ENCODE results near the gene SULT2B1. TPM values are rescaled to one million over a fixed set of nuclear protein-coding genes. Genes with fewer than 3 reads are reported as not detected.
A peak's percentile ranks its signal among the peaks of the same experiment; 100 is the strongest.

SULT2B1 gene
- total and polyA plus RNA-seq, 7 donors = 0.06 to 0.23 TPM; not detected in 5

DNA sequence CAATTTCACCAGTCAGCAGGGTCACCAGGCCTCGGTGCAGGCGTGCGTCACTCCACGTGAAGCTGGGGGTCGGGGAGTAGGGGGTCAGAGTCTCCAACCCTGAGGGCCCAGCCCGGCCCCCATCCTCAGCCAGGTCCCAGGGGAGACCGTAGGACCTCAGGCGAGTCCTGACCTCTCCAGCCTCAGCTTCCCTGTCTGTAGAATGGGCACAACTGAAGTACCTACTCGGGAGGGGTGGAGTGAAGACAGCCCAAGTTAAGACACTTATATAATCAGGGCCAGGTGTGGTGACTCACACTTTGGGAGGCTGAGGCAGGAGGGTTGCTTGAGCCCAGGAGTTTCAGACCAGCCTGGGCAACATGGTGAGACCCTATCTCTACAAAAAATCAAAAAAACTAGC, 51.9 kb downstream of the SULT2B1 start:
- WGBS, 3 donors = 86 to 89% (median 87%) methylated on average over 9 of the region's 9 CpGs

DNA sequence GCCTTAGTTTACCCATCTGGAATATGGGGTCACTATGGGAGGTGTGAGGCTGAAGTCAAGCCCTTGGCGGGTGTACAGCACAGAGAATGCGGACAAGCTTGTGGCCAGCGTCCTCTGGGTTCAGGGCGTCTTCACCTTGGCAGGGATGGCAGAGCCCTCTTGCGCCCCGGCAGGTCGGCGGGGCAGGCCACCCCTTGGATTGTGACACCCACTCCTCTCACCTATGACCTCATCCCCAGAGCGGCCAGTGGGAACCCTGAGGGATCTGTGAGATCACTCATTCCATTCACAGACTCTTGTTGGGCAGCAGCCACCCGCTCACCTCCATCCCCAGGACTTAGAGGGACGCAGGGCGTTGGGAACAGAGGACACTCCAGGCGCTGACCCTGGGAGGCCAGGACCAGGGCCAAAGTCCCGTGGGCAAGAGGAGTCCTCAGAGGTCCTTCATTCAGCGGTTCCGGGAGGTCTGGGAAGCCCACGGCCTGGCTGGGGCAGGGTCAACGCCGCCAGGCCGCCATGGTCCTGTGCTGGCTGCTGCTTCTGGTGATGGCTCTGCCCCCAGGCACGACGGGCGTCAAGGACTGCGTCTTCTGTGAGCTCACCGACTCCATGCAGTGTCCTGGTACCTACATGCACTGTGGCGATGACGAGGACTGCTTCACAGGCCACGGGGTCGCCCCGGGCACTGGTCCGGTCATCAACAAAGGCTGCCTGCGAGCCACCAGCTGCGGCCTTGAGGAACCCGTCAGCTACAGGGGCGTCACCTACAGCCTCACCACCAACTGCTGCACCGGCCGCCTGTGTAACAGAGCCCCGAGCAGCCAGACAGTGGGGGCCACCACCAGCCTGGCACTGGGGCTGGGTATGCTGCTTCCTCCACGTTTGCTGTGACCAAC, 54.7 kb downstream of the SULT2B1 start, which contains the start of gene SPACA4:
Gene SPACA4, plus strand, starts transcription at position 280 of the 896 bp plus-strand sequence. Its CDS starts 237 bp downstream, at position 517.
- Histone ChIP-seq H3K4me3 (no peak within 1 kb of the TSS), H3K36me3 (ENCODE audit: insufficient read depth in 1 of 2, low read depth in 1 of 2) (no peaks in the 10 kb centered on the region), H3K9me3 (no peaks in the 10 kb centered on the region), H3K27me3 (ENCODE audit: insufficient read depth in 3 of 3, low read length in 2 of 3) (no peaks in the 10 kb centered on the region), H3K4me1 (no peaks in the 10 kb centered on the region), H3K27ac (no peak within 1 kb of the TSS)
- no peak for ATAC-seq
- no peak for DNase-seq
- 86 to 91% (median 89%) methylated on average over 39 of the region's 39 CpGs for WGBS, 3 donors
- TF ChIP-seq, protein P1, sequence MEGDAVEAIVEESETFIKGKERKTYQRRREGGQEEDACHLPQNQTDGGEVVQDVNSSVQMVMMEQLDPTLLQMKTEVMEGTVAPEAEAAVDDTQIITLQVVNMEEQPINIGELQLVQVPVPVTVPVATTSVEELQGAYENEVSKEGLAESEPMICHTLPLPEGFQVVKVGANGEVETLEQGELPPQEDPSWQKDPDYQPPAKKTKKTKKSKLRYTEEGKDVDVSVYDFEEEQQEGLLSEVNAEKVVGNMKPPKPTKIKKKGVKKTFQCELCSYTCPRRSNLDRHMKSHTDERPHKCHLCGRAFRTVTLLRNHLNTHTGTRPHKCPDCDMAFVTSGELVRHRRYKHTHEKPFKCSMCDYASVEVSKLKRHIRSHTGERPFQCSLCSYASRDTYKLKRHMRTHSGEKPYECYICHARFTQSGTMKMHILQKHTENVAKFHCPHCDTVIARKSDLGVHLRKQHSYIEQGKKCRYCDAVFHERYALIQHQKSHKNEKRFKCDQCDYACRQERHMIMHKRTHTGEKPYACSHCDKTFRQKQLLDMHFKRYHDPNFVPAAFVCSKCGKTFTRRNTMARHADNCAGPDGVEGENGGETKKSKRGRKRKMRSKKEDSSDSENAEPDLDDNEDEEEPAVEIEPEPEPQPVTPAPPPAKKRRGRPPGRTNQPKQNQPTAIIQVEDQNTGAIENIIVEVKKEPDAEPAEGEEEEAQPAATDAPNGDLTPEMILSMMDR (IDR thresholded peaks at IDR 0.05) = no peak
- intact Hi-C loops (cut with DNase I) = no loop called here

More for the DNA sequence above, 51.9 kb downstream of the SULT2B1 start:
- TF ChIP-seq, protein P1 (IDR thresholded peaks at IDR 0.05) = no peak
- Histone ChIP-seq H3K27ac (no peak overlapping the region), H3K4me1 (no peaks in the 10 kb centered on the region), H3K27me3 (ENCODE audit: insufficient read depth in 3 of 3, low read length in 2 of 3) (no peaks in the 10 kb centered on the region), H3K9me3 (no peaks in the 10 kb centered on the region), H3K36me3 (ENCODE audit: insufficient read depth in 1 of 2, low read depth in 1 of 2) (no peaks in the 10 kb centered on the region), H3K4me3 (no peak overlapping the region)
- ATAC-seq = no peak
- intact Hi-C loops (cut with DNase I) = no loop called here
- no peak for DNase-seq

DNA sequence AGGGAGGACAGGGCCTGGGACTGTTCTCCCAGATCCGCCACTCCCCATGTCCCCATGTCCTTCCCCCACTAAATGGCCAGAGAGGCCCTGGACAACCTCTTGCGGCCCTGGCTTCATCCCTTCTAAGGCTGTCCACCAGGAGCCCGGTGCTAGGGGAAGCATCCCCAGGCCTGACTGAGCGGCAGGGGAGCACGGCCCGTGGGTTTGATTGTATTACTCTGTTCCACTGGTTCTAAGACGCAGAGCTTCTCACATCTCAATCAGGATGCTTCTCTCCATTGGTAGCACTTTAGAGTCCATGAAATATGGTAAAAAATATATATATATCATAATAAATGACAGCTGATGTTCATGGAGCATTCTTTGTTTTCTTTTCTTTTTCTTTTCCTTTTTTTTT, 55.4 kb downstream of the SULT2B1 start:
- DNase-seq = no peak
- no peaks in the 10 kb centered on the region for H3K27me3 ChIP-seq (ENCODE audit: insufficient read depth in 3 of 3, low read length in 2 of 3)
- intact Hi-C loops (cut with DNase I) = no loop called here
- no peak overlapping the region for H3K27ac ChIP-seq
- no peak for ATAC-seq
- no peak overlapping the region for H3K4me3 ChIP-seq
- 78 to 88% (median 86%) methylated on average over 7 of the region's 7 CpGs for WGBS, 3 donors
- TF ChIP-seq, protein P1 (IDR thresholded peaks at IDR 0.05) = no peak
- H3K4me1 ChIP-seq = no peaks in the 10 kb centered on the region
- no peaks in the 10 kb centered on the region for H3K36me3 ChIP-seq (ENCODE audit: insufficient read depth in 1 of 2, low read depth in 1 of 2)
- no peaks in the 10 kb centered on the region for H3K9me3 ChIP-seq

DNA sequence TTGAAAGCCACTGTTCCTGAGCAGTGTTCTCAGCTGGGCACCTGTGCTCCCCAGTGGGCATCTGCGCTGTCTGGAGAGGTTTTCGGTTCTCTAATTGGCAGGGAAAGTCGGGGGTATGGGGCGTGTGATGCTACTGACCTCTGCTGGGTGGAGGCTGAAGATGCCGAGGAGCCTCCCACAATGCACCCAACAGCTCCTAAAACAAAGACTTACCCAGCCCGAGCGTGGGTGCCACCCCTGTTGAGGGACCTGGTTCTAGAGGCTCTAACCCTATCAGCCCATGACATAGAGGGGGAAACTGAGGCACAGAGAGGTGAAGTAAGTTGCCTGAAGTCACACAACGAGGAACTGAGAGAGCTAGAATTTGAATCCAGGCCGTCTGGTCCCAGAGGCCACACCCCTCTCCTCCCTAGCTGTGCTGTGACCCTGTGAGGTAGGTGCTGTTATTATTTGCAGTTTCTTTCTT, 56.9 kb downstream of the SULT2B1 start:
- intact Hi-C loops (cut with DNase I) = no loop called here
- DNase-seq = no peak
- no peak for ATAC-seq
- Histone ChIP-seq H3K36me3 (ENCODE audit: insufficient read depth in 1 of 2, low read depth in 1 of 2) (no peaks in the 10 kb centered on the region), H3K27ac (no peak overlapping the region), H3K27me3 (ENCODE audit: insufficient read depth in 3 of 3, low read length in 2 of 3) (no peaks in the 10 kb centered on the region), H3K4me3 (no peak overlapping the region), H3K4me1 (peaks cover 12% of the 10 kb centered on the region), H3K9me3 (no peaks in the 10 kb centered on the region)
- TF ChIP-seq, protein P1 (IDR thresholded peaks at IDR 0.05) = peak; percentile 13
- WGBS, 3 donors = 35 to 39% (median 38%) methylated on average over 9 of the region's 9 CpGs
